Uterine smooth muscle cell (primary cell): ENCODE data around the gene INKA2. TPM values are rescaled to one million over a fixed set of nuclear protein-coding genes. Genes with fewer than 3 reads are reported as not detected.

Source experiments
- total RNA-seq: library from RNA; depleted of rRNA; stranded (reverse); fragments of >200 nt; gene quantifications from 2 replicates; pipeline ENCODE4 v1.2.3, GENCODE V29; 2014

Gene INKA2
- total RNA-seq: 0.87 and 0.89 TPM in 2 replicates

DNA sequence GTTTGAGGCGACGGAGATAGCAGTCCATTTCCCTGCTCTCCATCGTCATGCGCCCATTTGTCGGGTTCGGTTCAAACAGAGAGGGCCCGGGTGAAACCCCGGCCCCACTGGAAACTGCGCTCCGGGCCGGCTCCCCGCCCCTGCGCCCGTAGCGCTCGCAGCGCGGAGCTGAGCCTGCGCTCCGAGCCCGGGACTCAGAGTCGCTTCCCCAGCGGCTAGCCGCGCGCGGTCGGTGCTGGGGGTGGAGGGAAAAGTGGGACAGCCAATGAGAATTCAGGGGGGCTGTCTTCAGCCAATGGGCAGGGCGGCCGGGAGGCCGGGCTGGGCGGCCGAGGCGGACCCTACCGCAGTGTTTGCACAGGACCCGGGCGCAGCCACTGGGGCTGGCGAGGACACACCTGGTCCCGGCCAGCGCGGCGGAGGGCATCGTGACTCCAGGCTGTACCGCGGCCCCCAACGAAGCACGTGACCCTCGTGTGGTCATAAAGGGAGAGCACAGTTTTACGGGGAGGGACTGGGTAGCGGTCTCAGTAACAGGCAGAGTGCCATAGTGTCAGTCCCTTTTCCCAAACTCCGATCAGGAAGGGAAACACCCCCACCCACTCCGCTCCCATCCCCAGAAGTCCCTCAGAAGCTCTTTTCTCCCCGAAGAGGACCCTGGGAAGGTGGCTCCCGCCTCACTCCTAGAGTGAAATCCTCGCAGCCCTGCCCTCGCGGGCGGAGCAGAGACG is at the start of gene INKA2:
Gene INKA2, minus strand, starts transcription at position 202 of the 731 bp plus-strand sequence. Its CDS starts 153 bp downstream, at position 49.

GRCh38 chr1:111755331-111756123 is 16.3 kb upstream of the INKA2 start, which contains the start of gene DDX20:
TSS of gene DDX20 (plus strand) at chr1:111755901. CDS start at chr1:111755925, 24 bp downstream.

Other genes starting within 250 kb of the INKA2 start
- not detected in 2 replicates for gene ADORA3, start 235.8 kb downstream of the INKA2 start, total RNA-seq
- not detected in 2 replicates for gene TMIGD3, start 235.8 kb downstream of the INKA2 start, total RNA-seq
- 36.0 and 39.3 TPM in 2 replicates for gene RAP1A, start 119.6 kb downstream of the INKA2 start, total RNA-seq
- 12.0 and 19.0 TPM in 2 replicates for gene DDX20, start 16.5 kb upstream of the INKA2 start, total RNA-seq